Stimulated activated CD8-positive, alpha-beta memory T cell treated with anti-CD3 and anti-CD28 coated beads, Interleukin-7, amount 100 ng/mL, for 4 hours (primary cell): ENCODE data around the gene DAB2IP.
"Not testable (repeated sequence)": the region's sequence is repeated elsewhere in the genome, so short reads cannot be mapped to it uniquely, and the experiment has no call there.

Experiments
- DNase-seq, 2 donors: peaks; one replicate each; pipeline ENCODE4 v3.0.0-alpha.2; 2020; ENCODE audit warnings: low read depth in 2 of 2

DAB2IP gene

GRCh38 chr9:121644040-121644439 lies 7.4 kb upstream of the DAB2IP start:
- not testable (repeated sequence) for DNase-seq

GRCh38 chr9:121645003-121645402 lies 6.4 kb upstream of the DAB2IP start:
- DNase-seq: no peak

- no peak for DNase-seq
Measured at GRCh38 chr9:121645853-121646807, 5.3 kb upstream of the DAB2IP start.

GRCh38 chr9:121646992-121647391 lies 4.4 kb upstream of the DAB2IP start:
- no peak for DNase-seq

GRCh38 chr9:121648172-121648571 lies 3.3 kb upstream of the DAB2IP start:
- no peak for DNase-seq

- DNase-seq: no peak
Measured at GRCh38 chr9:121648799-121649198, 2.6 kb upstream of the DAB2IP start.

- DNase-seq: no peak
Measured at GRCh38 chr9:121649476-121650216, 1.8 kb upstream of the DAB2IP start.

GRCh38 chr9:121650217-121651007 lies 1.0 kb upstream of the DAB2IP start:
- DNase-seq: no peak

- no peak for DNase-seq
Measured at GRCh38 chr9:121651008-121651294, 483 bp upstream of the DAB2IP start.

GRCh38 chr9:121652021-121652837 lies 795 bp downstream of the DAB2IP start:
- DNase-seq: no peak

- no peak for DNase-seq
Measured at GRCh38 chr9:121652838-121653231, 1.4 kb downstream of the DAB2IP start.

GRCh38 chr9:121654499-121655140 lies 3.2 kb downstream of the DAB2IP start:
- DNase-seq: no peak

GRCh38 chr9:121655231-121655755 lies 3.9 kb downstream of the DAB2IP start:
- DNase-seq: no peak

GRCh38 chr9:121656941-121657470 lies 5.6 kb downstream of the DAB2IP start:
- DNase-seq: no peak

- no peak for DNase-seq
Measured at GRCh38 chr9:121658166-121658565, 6.7 kb downstream of the DAB2IP start.

GRCh38 chr9:121658591-121658990 lies 7.2 kb downstream of the DAB2IP start:
- no peak for DNase-seq

- DNase-seq: no peak
Measured at GRCh38 chr9:121660367-121660766, 8.9 kb downstream of the DAB2IP start.

GRCh38 chr9:121660876-121661275 lies 9.4 kb downstream of the DAB2IP start:
- no peak for DNase-seq

- no peak for DNase-seq
Measured at GRCh38 chr9:121661328-121661727, 9.9 kb downstream of the DAB2IP start.

- no peak for DNase-seq
Measured at GRCh38 chr9:121662359-121662758, 10.9 kb downstream of the DAB2IP start.
